ENCODE measurements around the gene MYL2. TPM values are rescaled to one million over a fixed set of nuclear protein-coding genes. Genes with fewer than 3 reads are reported as not detected.

The MYL2 gene
- total RNA-seq, 1 donor, result not detected

DNA sequence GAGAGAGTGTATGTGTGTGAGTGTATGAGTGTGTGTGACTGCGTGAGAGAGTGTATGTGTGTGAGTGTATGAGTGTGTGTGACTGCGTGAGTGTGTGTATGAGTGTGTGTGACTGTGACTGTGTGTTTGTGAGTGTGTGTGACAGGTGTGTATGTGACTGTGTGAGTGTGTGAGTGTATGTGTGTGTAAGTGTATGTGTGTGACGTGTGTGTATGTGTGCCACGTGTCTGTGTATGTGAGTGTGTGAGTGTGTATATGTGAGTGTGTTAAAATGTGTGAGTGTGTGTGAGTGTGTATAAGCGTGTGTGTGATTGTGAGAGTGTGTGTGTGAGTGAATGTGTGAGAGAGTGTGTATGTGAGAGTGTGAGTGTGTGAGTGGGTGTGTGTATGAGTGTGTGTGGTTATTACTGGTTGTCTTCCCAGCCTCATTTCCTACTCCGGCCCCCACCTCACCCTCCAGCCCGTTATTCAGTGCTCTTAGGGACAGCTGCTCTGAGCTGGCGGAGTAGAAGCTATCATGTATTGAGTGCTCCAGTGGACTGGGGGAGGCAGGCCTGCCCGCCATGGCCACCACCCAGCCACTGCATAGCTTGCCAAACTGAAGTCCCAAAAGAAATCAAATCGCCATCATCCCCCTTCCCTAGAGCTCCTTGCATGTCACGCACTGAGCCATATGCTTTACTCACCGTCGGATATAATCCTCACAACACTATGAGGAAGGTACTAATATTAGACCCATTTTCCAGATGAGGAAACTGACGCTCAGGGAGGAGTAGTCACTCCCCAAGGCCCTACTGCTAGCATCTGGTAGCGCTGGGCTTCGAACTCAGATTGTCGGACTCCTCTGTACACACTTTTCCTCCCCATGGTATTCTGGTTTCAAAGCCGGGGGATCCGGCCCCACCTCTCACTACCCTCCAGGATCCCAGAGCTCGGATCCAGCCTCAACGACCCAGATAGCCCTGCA is 10.3 kb upstream of the MYL2 start:
- DNase-seq (ENCODE audit: low read depth in 2 of 3, low spot score in 2 of 3), result no peak

DNA sequence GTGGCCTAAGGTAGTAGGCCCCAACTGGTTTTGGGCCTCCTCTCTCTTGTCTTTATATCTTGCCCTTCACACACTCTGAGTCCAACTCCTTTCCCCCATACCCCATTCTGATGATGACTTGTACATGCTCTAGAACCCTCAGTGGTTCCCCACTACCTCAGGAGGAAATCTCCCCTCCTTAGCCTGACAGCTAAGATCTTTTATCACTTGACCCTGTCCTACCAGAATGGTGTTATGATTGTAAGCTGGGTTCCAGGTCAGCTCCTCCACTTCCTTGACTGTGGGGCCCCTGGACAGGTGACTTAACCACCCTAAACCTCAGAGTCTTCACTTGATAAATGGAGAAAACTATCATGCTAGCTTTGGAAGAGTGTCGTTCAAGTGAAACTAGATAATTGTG is 9.4 kb upstream of the MYL2 start:
- DNase-seq (ENCODE audit: low read depth in 2 of 3, low spot score in 2 of 3), result no peak

DNA sequence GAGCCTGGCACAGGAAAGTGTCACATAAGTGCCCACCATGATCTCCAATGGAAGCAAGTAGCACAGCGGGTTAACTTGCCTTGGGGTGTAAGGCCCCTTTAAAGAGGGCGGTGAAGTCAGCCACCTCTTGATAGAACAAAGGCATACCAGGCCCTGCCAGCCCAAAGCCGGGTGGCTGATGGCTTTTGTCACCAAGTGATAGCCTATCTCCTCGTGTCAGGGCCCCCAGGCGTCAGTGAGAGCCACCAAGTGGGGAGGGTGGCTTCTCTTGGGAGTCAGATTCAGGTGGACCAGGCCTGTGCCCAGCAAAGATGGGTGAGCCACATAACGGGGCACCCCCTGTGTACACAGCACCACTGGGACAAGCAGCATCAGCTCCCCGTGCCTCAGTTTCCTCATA is 8.3 kb upstream of the MYL2 start:
- no peak for DNase-seq (ENCODE audit: low read depth in 2 of 3, low spot score in 2 of 3)

DNA sequence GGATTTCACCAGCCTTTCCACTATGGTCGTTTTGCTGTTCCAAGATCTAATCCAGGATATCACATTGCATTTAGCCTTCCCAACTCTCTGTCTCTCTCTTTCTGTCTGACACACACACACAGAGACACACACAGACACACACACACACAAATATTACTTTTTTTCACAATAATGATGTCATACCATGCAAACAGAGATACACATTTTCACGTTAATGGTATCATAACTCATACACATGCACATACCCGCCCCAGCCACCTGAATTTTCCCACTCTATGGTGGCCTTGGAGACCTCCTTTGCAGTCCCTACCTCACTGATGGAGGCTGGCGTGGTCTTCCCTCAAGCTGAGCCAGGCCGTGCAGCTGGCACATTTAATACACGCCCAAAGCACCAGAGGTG is 7.2 kb upstream of the MYL2 start:
- DNase-seq (ENCODE audit: low read depth in 2 of 3, low spot score in 2 of 3), result no peak

DNA sequence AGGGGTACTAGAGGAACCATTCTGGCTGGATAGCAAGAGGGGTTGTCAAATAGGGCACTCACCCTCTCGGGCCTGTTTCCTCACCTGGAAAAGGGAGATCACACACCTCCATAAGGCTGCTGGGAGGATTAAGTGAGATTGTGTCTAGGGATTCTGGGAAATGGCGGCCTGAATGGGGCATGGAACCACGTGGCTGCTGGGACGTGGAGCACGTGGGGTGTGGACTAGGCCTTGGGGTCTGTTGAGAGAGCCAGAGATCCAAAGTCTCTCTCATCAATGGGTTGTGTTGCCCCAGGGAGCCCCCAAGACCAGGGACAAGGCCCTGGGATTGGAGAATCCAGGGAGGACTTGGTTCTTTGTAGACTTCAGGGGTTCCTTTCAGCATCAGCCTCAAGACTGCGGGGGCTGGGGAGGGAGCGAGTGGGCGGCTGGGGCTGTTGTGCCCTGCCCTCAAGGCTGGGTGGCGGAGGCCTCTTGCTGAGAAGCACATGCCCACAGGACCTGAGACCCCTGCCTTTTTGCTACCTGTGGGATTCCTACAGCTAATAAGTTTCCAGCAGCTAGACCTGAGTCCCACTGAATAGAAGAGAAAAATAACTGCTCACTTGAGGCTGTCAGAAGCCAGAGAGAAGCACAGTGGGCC is 3.4 kb upstream of the MYL2 start:
- no peak for DNase-seq (ENCODE audit: low read depth in 2 of 3, low spot score in 2 of 3)

DNA sequence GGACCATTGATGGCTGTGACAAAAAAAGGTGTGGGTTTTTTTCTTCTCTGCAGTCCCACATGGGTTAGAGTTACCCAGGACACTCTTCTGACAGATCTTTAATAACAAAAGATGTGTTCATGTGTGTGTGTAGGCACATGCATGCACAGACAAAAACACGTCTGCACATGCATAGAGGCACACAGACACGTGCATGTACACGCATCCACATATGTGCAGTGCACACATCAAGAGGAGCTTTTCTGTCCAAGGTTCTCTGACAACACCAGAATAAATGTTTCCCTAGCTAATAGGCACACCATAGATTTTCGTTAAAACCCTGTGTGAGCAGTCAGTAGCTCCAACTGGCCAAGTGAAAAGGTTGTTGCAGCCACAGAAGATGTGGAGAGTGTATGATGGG is 2.8 kb upstream of the MYL2 start:
- no peak for DNase-seq (ENCODE audit: low read depth in 2 of 3, low spot score in 2 of 3)

DNA sequence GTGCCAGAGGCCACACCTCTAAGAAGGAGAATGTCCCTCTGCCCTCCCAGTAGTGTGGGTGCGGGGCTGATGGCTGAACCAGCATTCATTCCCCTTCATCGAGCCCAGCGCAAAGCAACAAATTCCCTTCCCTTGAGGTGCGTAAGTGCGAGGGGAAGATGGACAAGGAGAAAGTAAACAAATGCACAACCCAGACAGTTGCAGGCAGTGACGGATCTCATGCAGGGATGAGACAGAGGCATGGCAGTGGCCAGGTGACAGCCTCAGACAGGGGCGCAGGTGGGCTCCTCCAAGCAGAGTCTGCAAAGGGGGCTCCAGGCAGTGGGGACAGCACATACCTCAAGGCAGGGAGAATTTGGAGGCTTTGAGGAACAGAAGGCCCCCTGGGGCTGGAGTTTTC is 2.3 kb upstream of the MYL2 start:
- DNase-seq (ENCODE audit: low read depth in 2 of 3, low spot score in 2 of 3), result no peak

DNA sequence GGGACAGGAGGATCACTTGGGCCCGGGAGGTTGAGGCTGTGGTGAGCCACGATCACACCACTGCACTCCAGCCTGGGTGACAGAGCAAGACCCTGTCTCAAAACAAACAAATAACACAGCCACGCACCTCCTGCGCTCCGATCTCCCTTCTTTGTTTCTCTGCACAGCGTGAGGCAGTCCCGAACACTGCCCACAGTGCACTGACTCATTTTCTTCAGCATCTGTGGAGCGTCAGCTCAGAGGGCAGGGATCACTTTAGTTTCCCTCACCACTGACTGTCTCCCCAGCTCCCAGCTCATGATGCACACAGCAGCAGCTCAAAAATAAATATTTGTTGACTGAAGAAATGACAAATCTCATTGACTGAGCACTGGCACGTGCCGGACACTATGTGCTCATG is 883 bp upstream of the MYL2 start:
- no peak for DNase-seq (ENCODE audit: low read depth in 2 of 3, low spot score in 2 of 3)

DNA sequence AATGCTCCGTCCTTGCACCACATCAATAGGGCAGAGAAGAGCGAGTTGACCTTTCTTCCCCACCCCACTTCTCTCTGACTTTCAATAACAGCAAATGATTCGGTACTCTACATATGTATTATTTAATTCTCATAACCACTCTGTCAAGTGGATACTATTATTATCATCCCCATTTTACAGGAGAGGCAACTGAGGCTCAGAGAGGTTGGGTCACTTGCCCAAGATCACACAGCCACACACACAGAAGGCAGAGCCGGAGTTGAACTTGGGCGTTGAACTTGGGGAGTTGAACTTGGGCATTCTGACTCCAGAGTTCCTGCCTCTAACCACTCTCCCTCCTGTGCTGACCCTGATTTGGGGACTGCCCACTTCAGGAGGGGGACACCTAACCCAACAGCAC is 659 bp downstream of the MYL2 start:
- no peak for DNase-seq (ENCODE audit: low read depth in 2 of 3, low spot score in 2 of 3)

DNA sequence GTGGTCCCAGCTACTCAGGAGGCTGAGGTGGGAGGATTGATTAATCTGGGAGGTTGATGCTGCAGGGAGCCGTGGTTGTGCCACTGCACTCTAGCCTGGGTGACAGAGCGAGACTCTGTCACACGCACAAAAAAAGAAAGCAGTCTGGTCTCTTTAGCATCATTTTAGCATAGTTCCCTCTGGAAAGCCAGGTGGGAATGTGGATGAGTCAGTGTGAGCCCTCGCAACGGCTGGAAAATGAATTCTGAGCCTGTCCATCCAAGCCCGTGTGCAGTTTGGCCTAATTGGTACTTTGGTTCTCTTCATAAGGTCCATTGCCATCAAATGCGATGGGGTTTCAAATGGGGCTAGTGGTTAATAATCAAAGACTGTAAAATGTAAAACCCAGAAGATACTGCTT is 2.4 kb downstream of the MYL2 start:
- no peak for DNase-seq (ENCODE audit: low read depth in 2 of 3, low spot score in 2 of 3)

DNA sequence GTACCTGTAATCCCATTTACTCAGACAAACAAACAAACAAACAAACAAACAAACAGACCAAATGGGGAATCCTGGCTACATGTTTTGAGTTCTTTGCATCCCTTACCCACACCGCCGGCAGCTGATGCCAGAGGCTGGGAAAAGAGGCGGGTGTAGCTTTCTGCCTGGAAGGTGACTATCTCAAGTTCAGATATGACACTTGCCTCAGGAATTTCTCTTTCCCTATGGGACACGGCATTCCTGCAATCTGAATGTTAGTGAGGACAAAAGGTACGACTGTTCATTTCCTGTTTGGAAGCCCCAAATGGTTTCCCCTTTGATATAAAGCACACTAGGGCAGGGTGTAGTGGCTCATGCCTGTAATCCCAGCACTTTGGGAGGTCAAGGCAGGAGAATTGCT is 2.9 kb downstream of the MYL2 start:
- no peak for DNase-seq (ENCODE audit: low read depth in 2 of 3, low spot score in 2 of 3)

DNA sequence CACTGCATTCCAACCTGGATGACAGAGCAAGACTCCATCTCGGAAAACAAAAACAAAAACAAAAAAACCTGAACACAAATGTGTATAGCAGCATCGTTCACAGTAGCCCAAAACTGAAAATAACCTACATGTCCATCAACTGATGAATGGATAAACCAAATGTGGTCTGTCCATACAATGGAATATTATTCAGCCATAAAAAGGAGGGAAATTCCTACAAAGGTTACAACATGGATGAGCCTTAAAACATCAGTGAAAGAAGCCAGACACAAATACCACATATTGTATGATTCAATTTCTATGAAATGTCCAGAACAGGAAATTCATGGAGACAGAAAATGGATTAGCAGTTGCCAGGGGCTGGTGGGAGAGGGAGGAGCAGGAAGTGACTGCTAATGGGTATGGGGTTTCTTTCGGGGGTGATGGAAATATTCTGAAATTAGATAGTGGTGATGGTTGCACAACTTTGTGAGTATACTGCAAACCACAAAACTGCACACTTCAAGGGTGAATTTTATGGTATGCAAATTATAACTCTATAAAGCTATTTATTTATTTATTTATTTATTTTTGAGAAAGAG is 4.0 kb downstream of the MYL2 start:
- DNase-seq (ENCODE audit: low read depth in 2 of 3, low spot score in 2 of 3), result no peak

DNA sequence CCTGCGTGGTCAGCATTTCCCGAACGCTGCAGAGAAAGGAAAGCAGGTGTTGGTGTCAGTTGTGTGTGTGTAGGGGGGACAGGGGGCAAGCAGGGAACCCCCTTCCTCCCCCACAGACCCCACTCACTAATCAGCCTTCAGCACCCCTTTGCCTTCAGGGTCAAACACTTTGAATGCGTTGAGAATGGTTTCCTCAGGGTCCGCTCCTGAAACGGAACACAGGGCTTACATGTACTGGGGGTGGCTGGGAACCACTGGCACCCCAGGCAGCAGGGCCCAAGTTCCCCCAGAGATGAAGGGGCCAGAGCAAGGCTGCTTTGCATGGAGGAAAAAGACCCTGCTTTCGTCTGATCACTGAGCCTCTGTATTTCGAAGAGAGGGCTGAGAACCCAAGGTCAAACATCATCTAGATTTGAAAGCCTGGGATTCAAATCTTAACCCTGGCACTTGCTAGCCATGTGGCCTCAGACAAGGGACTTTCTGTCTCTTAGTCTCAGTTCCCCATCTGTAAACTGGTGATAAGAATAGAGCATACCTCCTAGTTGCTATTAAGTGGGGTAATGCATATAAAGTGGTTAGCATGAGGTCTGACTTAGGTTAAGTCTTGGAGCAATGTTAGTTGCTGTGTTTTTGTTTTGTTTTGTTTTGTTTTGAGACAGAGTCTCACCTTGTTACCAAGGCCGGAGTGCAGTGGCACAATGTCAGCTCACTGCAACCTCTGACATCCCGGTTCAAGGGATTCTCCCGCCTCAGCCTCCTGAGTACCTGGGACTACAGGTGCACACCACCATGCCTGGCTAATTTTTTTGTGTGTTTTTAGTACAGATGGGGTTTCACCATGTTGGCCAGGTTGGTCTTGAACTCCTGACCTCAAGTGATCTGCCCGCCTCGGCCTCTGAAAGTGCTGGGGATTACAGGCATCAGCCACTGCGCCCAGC is 7.0 kb downstream of the MYL2 start:
- DNase-seq (ENCODE audit: low read depth in 2 of 3, low spot score in 2 of 3), result peak in 1 of 3 donors; percentile 9

DNA sequence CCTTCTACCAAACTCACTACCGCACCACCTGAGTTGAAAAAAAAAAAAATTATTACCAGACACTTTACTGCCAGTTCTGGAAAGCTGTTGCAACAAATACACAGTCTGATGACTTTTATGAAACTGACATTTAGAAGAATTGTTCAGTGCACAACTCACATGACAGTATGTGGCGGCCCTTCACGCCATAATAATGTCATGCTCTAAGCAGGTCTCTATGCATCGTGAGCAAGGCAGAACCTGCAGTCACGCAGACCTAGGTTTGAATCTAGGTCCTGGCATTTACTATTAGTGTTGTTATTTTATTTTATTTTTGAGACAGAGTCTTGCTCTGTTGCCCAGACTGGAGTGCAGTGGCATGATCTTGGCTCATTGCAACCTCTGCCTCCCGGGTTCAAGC is 8.1 kb downstream of the MYL2 start:
- no peak for DNase-seq (ENCODE audit: low read depth in 2 of 3, low spot score in 2 of 3)

DNA sequence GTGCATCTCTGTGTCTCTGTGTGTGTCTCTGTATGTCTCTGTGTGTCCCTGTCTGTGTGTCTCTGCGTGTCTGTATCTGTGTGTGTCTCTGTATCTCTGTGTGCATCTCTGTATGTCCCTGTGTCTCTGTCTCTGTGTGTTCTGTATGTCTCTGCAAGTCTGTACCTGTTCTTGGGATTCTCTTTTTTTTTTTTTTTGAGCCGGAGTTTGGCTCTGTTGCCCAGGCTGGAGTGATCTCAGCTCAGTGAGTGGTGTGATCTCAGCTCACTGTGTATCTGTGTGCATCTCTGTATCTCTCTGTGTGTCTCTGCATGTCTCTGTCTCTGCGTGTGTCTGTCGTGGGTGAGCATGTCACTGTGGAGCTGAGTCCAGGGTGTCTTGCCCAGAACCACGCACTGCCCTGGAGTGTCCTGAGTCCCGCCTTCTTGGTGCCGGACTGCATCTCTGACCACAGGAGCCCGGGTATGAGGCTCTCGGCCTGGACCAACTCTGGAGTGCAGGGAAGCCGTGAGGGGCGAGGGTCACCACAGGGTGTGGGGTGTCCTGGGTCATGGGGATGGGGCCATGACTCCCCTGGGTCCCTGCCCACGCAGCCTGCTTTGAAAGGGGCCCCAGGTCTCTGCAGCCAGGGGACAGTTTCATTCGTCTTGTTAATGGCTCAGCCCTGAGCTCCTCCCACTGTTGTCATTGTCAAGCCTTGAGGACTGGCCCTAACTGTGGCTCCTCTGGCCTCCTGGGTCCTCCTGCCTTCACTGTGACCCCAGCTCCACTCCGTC is 11.8 kb downstream of the MYL2 start:
- no peak for DNase-seq (ENCODE audit: low read depth in 2 of 3, low spot score in 2 of 3)

DNA sequence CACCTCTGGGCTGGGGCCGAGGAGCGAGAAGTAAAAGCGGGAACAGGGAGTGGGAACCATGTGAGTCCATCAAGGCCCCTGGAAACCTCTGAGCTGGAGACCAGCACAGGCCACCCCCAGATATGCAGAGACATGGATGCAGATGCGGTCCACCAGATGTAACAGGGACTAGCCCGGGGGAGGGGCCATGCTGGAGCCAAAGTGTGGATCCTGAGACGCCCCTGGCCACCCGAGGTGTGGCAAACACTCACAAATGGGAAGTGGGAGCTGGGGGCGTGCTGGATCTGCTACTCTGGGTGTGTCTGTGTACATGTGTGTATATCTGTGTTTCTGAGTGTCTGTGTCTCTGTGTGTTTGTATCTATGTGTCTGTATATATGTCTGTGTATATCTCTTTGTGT is 12.8 kb downstream of the MYL2 start:
- no peak for DNase-seq (ENCODE audit: low read depth in 2 of 3, low spot score in 2 of 3)

DNA sequence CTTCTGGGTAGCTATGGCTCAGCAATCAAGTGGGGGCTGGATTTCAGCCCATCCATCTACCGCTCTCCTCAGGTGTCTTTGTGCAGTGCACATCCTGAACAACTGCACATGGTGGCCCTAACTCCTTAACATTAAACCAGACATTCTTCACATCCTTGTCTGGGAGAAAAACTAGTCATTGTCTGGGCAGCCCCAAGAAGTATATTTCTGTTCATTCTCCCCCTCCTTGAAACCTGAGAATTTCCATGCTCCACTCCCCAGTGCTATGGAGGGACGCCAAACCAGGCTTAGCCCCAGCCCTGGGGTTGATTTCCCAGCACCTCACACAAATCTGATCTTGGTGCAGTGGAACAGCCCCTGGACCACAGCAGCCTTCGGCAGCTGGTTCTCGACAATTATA is 13.4 kb downstream of the MYL2 start:
- DNase-seq (ENCODE audit: low read depth in 2 of 3, low spot score in 2 of 3), result no peak

DNA sequence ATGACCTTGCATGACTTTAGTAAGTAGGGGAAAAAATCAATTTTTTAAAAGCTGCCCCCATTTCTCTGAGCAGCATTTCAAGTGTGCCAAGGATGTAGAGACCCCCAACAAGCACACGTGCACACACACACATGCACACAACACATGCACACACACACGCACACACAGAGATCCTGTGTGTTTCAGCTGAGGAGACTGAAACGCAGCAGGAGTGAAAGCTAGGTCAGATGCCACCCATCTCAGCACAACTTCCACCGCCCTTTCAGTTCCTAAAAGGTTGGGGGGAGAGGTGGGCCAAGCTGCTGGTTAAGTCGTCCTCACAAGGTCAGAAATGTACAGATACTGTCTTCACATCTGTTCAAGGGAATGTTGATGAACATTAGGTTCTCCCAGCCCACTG is 13.9 kb downstream of the MYL2 start:
- DNase-seq (ENCODE audit: low read depth in 2 of 3, low spot score in 2 of 3), result no peak

DNA sequence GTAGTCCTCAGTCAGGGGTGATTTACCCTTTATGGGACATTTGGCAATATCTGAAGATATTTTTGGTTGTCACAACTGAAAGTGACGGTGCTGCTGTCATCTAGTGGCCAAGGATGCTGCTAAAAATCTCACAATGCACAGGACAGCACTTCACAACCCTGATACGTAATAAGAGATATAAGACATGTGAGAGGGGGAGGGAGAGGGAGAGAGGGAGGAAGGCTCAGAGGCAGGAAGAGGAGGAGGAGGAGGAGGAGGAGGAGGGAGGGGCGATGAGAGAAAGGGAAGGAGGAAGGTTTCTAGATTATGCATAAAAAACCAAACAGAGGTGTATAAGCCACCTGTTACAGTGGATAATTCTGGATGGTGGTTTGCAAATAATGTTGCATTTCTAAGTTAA is 14.3 kb downstream of the MYL2 start:
- DNase-seq (ENCODE audit: low read depth in 2 of 3, low spot score in 2 of 3), result peak in 1 of 3 donors; percentile 14

DNA sequence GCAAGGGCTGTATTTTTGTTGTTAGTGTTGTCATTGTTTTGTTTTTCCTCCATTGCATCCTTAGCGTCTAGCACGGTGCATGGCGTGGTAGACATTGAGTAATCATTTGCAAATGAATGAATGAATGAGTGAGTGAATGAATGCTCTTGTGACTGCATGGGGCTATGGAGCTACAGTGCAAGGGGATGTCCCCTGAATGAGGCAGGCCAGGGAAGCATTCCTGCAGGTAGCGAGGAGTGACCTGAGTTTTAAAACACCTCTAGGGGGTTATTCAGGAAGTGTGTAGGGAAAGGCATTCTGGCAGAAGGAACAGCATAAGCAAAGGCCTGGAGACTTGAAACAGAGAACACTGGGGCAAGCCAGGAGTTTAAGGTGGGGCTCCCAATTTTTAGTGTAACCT is 16.9 kb downstream of the MYL2 start:
- no peak for DNase-seq (ENCODE audit: low read depth in 2 of 3, low spot score in 2 of 3)

Measured in hematopoietic multipotent progenitor cell (in vitro differentiated cells).